DOHH2 (cell line): ENCODE data around the gene RAB3IL1.

Experiments
- EZH2phosphoT487 ChIP-seq: fragments of 200-600 bp; sonication (generic); IDR thresholded peaks from 2 replicates; pipeline ENCODE4 v1.6.1; 2017; ENCODE audit warnings: borderline replicate concordance, mild to moderate bottlenecking, antibody characterized with exemption, low read length, moderate library complexity, mixed read lengths
- TF ChIP-seq, protein P1 (sequence below): fragments of 200-600 bp; sonication (generic); IDR thresholded peaks from one replicate; pipeline ENCODE4 v1.5.1; 2014; ENCODE audit warnings: antibody characterized with exemption, mild to moderate bottlenecking, low read depth, low read length; ENCODE audit not compliant: poor library complexity, severe bottlenecking

DNA sequence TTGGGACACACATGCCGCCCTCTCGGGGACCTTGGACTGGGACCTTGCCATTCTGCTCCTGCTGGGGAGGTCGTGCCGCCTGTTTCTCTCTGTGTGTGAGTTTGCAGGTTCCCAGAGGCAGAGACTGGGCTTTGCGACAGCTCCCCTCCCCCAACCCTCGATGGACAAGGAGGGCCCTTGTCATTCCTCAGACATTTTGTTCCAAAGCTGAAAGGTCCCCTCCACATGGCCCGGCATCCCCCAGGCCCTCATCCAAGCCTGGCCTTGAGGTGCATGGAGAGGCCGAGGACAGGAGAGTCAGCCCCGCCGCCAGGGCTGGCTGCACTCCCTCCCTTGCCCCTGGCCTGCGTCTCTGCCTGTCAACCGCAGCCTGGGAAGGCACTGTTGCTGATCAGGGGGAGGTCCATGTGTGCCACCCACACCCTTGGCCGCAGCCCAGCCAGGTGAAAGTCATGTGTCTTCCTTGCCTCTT is 63.6 kb downstream of the RAB3IL1 start:
- no peak for TF ChIP-seq EZH2phosphoT487
- TF ChIP-seq, protein P1, sequence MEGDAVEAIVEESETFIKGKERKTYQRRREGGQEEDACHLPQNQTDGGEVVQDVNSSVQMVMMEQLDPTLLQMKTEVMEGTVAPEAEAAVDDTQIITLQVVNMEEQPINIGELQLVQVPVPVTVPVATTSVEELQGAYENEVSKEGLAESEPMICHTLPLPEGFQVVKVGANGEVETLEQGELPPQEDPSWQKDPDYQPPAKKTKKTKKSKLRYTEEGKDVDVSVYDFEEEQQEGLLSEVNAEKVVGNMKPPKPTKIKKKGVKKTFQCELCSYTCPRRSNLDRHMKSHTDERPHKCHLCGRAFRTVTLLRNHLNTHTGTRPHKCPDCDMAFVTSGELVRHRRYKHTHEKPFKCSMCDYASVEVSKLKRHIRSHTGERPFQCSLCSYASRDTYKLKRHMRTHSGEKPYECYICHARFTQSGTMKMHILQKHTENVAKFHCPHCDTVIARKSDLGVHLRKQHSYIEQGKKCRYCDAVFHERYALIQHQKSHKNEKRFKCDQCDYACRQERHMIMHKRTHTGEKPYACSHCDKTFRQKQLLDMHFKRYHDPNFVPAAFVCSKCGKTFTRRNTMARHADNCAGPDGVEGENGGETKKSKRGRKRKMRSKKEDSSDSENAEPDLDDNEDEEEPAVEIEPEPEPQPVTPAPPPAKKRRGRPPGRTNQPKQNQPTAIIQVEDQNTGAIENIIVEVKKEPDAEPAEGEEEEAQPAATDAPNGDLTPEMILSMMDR: no peak
